RWPE1 (cell line): ENCODE measurements around the gene CCDC81.
A peak's percentile ranks its signal among the peaks of the same experiment; 100 is the strongest.

Experiments
- CTCF ChIA-PET: fragments of 350-600 bp; sonication (Branson Sonifier 250); formaldehyde crosslinking; extraction: SDS; loops from one replicate; lab custom pipeline; 2021; lab: Yijun Ruan, JAX
- POLR2A ChIA-PET: fragments of 400-600 bp; formaldehyde crosslinking; extraction: SDS; loops from one replicate; lab custom pipeline; 2020; ENCODE audit warnings: antibody characterized with exemption; ENCODE audit not compliant: low non-redundant PET; lab: Yijun Ruan, JAX
- DNase-seq: peaks from one replicate; pipeline ENCODE4 v3.0.0; 2012; ENCODE audit warnings: low spot score
- H3K27ac ChIP-seq: fragments of 450-650 bp; 2 replicates; pipeline ENCODE4 v1.5.1; 2017
- TF ChIP-seq, protein P1 (sequence below): fragments of 450-650 bp; conservative IDR thresholded peaks from 2 replicates; pipeline ENCODE4 v1.5.1; 2017; ENCODE audit warnings: low read depth, mild to moderate bottlenecking

Gene CCDC81

DNA sequence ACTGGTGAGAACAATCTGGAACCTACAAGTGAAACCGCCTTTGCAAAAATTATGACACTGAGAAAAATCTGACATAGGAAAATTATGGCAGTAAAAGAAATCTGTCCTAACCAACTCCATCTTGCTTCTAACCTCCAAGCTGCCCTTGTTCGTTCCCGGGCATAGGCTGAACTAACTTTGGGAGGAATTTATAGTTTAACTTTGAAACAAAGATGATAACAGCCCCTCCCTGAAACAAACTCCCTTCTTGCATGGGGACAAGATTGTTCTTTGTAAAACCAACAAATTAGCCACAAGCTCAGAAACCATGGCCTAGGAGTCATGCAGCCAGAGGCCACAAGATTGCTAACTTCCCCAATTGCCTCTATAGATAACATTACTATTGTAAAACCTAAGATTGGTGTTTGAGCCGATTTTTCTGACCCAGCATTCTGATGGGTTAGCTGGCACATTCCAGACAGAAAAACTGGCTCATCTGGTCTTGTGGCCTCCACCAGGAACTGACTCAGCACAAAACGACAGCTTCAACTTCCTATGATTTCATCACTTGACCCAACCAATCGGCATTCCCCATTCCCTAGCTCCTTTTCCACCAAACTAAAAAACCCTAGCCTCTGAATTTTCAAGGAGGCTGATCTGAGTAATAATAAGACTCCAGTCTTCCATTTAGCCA lies 3.6 kb upstream of the CCDC81 start:
- ChIA-PET POLR2A (no interaction called here), CTCF (interaction anchor here (0.8 kb wide), 1 partner anchor 10 kb away, joined by 3 read pairs; no protein-coding TSS in a partner anchor)
- DNase-seq = peak; percentile 53
- no peak overlapping the region for H3K27ac ChIP-seq
- TF ChIP-seq, protein P1, sequence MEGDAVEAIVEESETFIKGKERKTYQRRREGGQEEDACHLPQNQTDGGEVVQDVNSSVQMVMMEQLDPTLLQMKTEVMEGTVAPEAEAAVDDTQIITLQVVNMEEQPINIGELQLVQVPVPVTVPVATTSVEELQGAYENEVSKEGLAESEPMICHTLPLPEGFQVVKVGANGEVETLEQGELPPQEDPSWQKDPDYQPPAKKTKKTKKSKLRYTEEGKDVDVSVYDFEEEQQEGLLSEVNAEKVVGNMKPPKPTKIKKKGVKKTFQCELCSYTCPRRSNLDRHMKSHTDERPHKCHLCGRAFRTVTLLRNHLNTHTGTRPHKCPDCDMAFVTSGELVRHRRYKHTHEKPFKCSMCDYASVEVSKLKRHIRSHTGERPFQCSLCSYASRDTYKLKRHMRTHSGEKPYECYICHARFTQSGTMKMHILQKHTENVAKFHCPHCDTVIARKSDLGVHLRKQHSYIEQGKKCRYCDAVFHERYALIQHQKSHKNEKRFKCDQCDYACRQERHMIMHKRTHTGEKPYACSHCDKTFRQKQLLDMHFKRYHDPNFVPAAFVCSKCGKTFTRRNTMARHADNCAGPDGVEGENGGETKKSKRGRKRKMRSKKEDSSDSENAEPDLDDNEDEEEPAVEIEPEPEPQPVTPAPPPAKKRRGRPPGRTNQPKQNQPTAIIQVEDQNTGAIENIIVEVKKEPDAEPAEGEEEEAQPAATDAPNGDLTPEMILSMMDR = no peak

DNA sequence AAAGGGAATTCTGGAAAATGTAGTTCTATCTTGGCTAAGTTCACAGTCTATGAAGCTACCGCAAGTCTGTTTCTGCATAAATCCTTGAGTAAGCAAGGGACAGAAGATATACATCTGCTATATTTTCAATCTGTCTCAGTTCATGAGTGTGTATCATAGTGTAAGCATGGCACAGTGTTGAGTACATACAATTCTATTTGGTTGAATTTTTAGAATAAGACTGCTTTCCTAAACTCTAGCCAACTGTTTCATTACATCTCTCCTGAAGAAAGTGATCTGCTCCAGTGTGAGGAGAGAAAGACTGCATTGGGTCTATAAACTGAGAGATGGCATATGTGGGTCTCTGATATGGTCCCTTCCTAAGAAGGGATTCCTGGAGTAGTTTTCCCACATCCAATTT lies 2.6 kb upstream of the CCDC81 start:
- H3K27ac ChIP-seq = no peak overlapping the region
- ChIA-PET POLR2A (no interaction called here), CTCF (interaction anchor here (0.6 kb wide), 1 partner anchor 1955 kb away, joined by 3 read pairs; no protein-coding TSS in a partner anchor)
- no peak for DNase-seq
- TF ChIP-seq, protein P1 = no peak

- DNase-seq = peak; percentile 20
Observed at GRCh38 chr11:86372586-86372985, 2.1 kb upstream of the CCDC81 start.

GRCh38 chr11:86374069-86374468 lies 618 bp upstream of the CCDC81 start:
- ChIA-PET POLR2A (no interaction called here), CTCF (interaction anchor here (0.5 to 1.1 kb wide), 4 partner anchors 24 to 234 kb away, joined by 3 to 4 read pairs (median 4); no protein-coding TSS in a partner anchor)
- TF ChIP-seq, protein P1 = no peak
- no peak for DNase-seq
- no peak overlapping the region for H3K27ac ChIP-seq

More at GRCh38 chr11:86372586-86372985, 2.1 kb upstream of the CCDC81 start:
- no peak overlapping the region for H3K27ac ChIP-seq
- TF ChIP-seq, protein P1 = no peak
- ChIA-PET CTCF (interaction anchor here (0.7 kb wide), 1 partner anchor 42 kb away, joined by 3 read pairs; no protein-coding TSS in a partner anchor), POLR2A (no interaction called here)

GRCh38 chr11:86377972-86378371 lies 3.3 kb downstream of the CCDC81 start:
- POLR2A ChIA-PET = no interaction called here
- DNase-seq = no peak
- no peak overlapping the region for H3K27ac ChIP-seq
- CTCF ChIA-PET = no interaction called here
- TF ChIP-seq, protein P1 = no peak

- CTCF ChIA-PET = interaction anchor here (0.6 to 0.7 kb wide), 2 partner anchors 14 to 23 kb away, joined by 3 to 4 read pairs; no protein-coding TSS in a partner anchor
- no peak for DNase-seq
- POLR2A ChIA-PET = no interaction called here
- TF ChIP-seq, protein P1 = no peak
- H3K27ac ChIP-seq = no peak overlapping the region
Observed at GRCh38 chr11:86380295-86381059, 5.8 kb downstream of the CCDC81 start.
